Left renal pelvis (tissue), 4 donors: Measurements from ENCODE around the gene KSR1. TPM values are rescaled to one million over a fixed set of nuclear protein-coding genes. Genes with fewer than 3 reads are reported as not detected.
"Not testable (repeated sequence)": the region's sequence is repeated elsewhere in the genome, so short reads cannot be mapped to it uniquely, and the experiment has no call there.

Experiments used
- DNase-seq, 4 donors: peaks; one replicate each; pipeline ENCODE4 v3.0.0-alpha.2; 2013; ENCODE audit warnings: low read depth in 4 of 4, low spot score in 3 of 4
- polyA plus RNA-seq, 4 donors: library from polyadenylated mRNA; unstranded; fragments of 120-200 nt; gene quantifications; one replicate each; pipeline ENCODE4 v1.2.1, GENCODE V29; 2013; ENCODE audit not compliant: insufficient read length in 4 of 4

The KSR1 gene
- polyA plus RNA-seq, 4 donors = 33.9 to 72.8 (median 43.1) TPM

- DNase-seq = no peak
Observed at GRCh38 chr17:27425991-27426390, 30.3 kb upstream of the KSR1 start.

DNA sequence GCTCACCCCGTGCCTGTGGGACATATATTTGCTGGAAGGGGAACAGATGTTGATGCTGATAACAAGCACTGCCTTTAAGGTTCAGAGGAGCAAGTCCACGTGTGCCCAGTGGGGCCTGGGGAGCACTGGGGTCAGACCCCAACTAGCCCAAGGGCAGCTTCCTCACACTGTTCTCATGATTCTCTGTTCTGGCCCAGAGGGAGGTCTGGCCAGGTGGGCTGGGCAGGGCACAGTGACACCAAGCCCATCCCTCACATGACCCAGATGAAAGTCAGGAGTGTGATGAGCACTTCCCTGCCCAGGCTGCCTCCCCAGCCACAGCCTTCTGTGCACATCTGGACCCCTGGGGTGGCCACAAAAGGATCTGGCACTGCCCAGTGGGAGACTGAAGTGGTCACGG is 29.8 kb upstream of the KSR1 start:
- not testable (repeated sequence) for DNase-seq

- DNase-seq = not testable (repeated sequence)
Observed at GRCh38 chr17:27427166-27427862, 28.9 kb upstream of the KSR1 start.

DNA sequence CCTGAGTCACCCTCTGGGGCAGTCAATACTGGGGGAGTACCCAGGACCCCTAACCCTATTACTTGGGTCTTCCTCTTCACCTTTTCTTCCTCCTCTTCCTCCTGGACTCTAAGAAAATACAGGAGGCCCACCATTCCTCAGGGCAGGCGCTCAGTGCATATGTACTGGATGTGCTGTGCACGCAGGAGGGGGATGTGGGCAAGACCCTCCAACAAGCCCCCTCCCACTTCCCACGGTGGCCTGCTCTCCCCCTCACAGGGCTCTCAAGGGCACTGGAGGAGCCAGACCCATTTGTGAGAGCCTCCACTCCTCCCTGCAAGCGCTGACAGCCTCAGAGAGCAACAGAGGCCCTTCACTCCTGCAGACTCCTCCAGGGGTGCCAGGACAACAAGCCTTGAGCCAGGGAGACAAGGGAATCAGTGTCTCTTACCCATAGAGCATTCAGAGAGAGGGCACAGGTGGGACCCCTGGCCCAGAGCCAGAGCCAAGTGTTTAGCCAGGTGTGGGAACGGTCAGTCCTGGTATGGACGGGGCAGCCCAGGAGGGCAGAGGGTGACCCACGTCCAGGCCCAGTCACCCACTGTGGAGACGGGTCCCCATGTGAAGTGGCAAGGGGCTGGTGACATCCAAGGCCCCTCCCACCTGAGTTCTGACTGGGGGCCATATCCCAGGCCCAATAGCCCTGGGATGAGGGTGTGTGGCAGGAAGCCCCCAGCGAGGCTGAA is 27.3 kb upstream of the KSR1 start:
- no peak for DNase-seq

- no peak for DNase-seq
Observed at GRCh38 chr17:27429666-27430382, 26.4 kb upstream of the KSR1 start.

GRCh38 chr17:27430383-27430840 is 25.8 kb upstream of the KSR1 start:
- no peak for DNase-seq

DNA sequence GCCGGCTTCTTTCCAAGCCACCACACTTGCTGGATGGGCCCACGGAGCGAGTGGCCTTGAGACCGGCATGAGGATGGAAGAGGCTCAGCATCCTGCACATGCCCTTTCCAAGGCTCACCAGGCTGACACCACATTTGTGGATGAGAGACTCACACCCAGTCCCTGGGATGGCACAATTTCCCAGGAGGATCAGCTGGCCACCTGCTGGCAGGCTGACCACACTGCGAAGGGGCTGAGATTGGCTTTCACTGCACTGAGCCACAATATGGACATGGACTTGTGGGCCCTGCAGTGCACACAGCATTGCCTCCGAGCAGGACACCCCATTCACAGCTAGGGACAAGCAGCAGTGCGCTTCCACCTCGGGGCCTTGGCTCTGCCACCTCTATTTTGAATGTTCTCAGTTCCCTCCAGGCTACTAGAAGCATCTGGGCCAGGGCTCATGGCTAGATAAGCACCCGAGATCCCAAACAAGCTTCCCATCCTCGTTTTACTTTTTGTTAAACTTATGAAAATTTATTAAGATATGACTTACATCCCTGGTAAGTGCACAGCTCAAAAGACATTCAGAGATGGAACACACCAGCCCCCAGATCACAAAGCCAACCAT is 25.3 kb upstream of the KSR1 start:
- no peak for DNase-seq

DNA sequence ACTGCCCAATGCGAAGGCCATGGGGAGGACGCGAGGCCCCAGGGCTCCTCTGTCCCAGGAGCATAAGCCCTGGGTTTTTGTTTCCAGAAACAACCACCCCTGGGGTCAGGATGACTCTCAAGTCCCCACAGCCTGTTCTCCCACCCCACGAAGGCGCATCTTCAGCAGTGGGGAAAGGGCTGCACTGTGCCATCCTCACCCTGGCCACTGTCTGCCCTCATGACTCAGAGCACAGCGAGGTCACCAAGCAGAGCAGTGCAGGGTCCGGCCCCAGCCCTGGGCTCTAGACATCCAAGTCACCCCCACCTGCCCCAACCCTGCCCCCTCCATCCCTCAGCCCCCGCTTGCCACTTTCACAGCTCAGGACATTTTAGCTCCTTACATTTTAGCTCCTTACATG is 22.7 kb upstream of the KSR1 start:
- DNase-seq = no peak

DNA sequence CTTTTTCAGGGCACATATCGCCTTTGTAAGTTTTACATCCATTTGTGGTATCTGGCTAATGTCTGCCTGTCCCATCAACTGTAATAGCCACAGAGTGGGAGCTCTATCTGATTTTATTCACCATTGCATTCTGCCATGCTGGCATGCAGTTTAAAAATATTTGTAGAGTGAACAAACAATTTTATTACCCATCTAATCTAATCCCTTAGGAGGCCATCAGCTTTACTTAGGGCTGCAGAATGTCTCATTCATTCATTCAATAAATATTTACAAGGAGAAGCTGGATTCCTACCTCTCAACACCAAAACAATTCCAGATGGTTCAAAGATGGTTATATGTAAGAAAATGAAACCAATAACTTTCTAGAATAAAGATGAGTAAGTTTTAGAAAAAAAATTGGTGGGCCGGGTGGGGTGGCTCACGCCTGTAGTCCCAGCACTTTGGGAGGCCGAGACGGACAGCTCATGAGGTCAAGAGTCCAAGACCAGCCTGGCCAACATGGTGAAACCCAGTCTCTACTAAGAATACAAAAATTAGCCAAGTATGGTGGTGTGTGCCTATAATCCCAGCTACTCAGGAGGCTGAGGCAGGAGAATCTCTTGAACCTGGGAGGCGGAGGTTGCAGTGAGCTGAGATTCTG is 20.7 kb upstream of the KSR1 start:
- not testable (repeated sequence) for DNase-seq

DNA sequence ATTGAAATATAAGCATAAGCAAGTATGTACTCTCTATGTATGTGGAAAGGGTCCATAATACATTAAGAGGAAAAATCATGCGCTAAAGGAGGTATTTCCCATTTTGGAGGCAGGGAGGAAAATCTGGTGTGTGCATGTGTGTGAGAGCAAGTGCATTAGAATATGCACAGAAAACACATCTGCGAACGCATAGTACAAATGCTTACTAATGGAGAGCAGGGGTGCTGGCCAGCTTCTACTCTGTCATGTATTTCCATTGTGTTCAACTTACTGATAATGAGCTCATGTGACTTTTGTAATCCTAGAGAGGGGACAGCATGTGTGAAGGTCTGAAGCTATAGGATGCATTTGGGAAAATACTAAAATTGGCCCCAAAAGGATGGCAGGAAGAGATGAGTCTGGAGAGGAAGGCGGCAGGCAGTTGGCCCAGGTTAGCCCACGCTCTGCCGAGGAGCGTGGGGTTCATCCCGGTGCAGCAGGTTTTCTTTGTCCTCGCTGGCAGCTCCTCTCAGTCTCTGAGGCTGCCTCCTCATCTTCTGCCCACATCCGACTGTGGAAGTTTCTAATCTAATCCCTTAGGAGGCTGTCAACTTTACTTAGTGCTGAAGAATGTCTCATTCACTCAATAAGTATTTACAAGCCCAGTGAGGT is 17.8 kb upstream of the KSR1 start:
- DNase-seq = no peak

- no peak for DNase-seq
Observed at GRCh38 chr17:27439342-27439741, 16.9 kb upstream of the KSR1 start.

DNA sequence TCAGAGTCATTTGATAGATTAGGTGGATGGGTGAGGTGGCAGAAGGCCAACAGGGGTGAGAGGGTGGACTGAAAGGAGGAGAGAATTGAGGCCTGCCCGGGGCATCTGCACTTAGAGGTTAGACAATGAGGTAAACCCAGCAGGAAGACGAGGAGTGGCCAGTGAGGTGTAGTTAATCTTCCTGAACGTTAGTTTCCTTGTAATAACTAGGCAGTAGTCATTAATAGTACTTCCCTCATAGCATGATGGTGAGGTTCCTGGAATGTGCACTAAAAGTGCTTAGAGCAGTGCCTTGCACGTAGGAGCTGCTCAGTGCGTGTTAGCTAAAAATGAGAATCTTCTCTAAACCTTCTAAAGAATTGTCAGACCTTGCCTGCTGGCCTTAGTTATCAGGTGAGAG is 13.5 kb upstream of the KSR1 start:
- no peak for DNase-seq

- DNase-seq = no peak
Observed at GRCh38 chr17:27443491-27443890, 12.8 kb upstream of the KSR1 start.

DNA sequence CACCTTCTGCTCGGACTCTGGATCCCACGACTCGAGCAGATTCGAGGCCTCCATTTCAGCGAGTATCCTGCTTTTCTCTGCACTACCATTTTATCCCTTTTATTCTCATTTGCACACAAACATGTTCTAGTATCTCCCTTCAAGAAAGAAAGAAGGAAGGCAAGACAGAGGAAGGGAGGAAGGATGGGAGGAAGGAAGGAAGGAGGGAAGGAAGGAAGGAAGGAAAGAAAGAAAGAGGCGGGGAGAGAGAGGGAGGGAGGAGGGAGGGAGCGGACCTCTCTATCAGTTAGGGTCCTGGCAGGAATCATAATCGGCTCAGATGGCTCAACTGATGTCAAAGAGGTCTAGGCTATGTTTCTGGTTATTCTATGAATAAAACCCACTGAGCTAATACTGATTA is 10.3 kb upstream of the KSR1 start:
- no peak for DNase-seq

DNA sequence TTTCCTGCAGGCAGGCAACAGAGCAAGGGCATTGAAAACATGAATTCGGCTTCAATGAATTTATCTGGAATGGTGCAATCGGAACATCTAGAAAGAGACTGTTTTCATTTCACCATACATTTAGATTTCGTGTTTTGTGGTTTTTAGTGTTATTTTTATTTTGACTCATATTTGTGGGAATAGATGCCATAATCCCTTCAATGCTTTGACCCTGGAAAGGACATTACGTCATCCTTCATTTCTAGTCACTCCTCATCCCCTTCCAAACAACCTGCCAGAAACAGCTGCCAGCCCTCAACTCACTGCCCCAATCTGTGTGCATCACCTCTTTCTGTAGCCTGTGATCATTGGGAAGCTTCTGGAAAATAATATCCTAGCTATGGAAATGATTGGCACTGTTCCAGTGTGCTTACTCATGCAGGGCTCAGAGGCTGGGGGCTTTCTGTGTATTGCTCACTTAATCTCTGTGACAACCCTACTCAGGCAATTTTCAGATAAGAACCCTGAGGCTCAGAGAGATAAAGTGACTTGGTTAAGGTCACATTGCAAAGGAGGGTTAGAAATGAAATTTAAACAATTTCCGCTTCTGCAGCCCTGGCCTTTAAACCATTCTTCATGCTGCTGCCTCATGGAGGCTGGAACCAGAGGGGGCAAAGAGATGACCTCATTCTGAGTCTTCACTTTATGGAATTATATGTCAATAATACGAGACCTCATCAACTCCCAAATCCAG is 9.5 kb upstream of the KSR1 start:
- no peak for DNase-seq

GRCh38 chr17:27448534-27448933 is 7.7 kb upstream of the KSR1 start:
- DNase-seq = not testable (repeated sequence)

- DNase-seq = no peak
Observed at GRCh38 chr17:27449541-27449940, 6.7 kb upstream of the KSR1 start.

DNA sequence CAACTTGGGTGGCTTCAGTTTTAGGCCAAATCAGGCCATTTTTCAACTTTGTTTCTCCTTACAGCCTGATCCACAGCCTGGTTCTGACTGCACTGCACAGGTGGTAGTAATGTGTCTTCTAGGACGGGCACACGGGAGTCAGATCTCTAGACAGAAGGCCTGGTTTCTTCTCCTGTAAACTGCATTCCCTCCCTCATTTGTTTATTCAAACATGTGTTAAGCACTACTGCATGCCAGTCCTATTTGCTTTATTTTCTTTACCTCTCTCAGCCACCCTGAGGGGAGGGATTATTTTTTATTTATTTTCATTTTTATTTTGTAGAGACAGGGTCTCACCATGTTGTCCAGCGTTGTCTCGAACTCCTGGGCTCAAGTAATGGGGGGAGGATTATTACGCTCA is 6.3 kb upstream of the KSR1 start:
- DNase-seq = no peak

DNA sequence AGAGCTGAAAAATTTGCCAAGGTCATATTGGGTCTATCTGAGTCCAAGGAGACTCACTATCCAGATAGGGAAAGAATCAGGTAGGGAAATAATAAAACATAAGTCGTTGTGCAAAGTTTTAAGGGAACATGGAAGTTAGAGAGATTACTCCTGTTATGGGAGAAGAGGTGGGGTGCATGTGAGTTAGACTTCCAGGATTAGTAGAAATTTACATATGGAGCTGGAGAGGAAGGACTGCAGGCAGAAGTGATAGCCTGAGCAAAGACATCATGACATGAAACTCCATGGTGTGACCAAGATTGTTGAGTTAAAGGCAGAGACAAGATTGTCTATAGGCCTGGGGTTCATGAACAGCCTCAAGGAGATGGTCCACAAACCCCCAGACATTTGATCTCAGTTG is 5.8 kb upstream of the KSR1 start:
- no peak for DNase-seq

DNA sequence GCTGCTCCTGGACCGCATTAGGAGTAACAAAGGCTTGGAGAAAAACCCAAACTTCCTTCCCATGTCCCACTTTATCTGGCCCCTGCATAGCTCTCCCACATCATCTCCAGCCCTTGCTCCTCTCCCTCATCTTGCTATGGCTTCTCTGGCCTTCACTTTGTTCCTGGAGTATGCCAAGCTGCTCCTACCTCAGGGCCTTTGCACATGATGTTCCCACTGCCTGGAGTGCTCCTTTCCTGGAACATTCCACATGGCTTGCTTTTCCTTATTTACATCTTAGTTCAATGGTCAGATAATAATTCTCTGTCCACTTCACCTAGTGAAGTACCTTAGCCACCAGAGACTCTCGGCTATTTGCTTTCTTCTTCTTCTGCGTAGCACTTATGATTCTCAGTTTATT is 4.3 kb upstream of the KSR1 start:
- DNase-seq = no peak
